Measurements from ENCODE around the gene BCL10.
"Not testable (repeated sequence)": the region's sequence is repeated elsewhere in the genome, so short reads cannot be mapped to it uniquely, and the experiment has no call there.

Gene BCL10

GRCh38 chr1:85264150-85264549, 12.3 kb downstream of the BCL10 start:
- DNase-seq (ENCODE audit: low read depth), result no peak

GRCh38 chr1:85262985-85263384, 13.4 kb downstream of the BCL10 start:
- no peak for DNase-seq (ENCODE audit: low read depth)

GRCh38 chr1:85259912-85260274, 16.5 kb downstream of the BCL10 start:
- DNase-seq (ENCODE audit: low read depth), result no peak

GRCh38 chr1:85259118-85259911, 17.1 kb downstream of the BCL10 start, which contains the start of gene C1orf52:
C1orf52 (minus strand) TSS chr1:85259662; CDS start chr1:85259633, 29 bp downstream.
- peak; percentile 98 for DNase-seq (ENCODE audit: low read depth)

GRCh38 chr1:85258536-85259117, 17.8 kb downstream of the BCL10 start:
- no peak for DNase-seq (ENCODE audit: low read depth)

- not testable (repeated sequence) for DNase-seq (ENCODE audit: low read depth)
Observed at GRCh38 chr1:85249042-85249441, 27.4 kb downstream of the BCL10 start.

GRCh38 chr1:85245891-85246290, 30.5 kb downstream of the BCL10 start:
- no peak for DNase-seq (ENCODE audit: low read depth)

- DNase-seq (ENCODE audit: low read depth), result no peak
Observed at GRCh38 chr1:85245456-85245855, 31.0 kb downstream of the BCL10 start.

GRCh38 chr1:85244271-85245061, 32.0 kb downstream of the BCL10 start:
- DNase-seq (ENCODE audit: low read depth), result no peak

- no peak for DNase-seq (ENCODE audit: low read depth)
Observed at GRCh38 chr1:85243372-85243771, 33.1 kb downstream of the BCL10 start.

GRCh38 chr1:85240643-85241042, 35.8 kb downstream of the BCL10 start:
- DNase-seq (ENCODE audit: low read depth), result no peak

GRCh38 chr1:85240174-85240601, 36.2 kb downstream of the BCL10 start:
- DNase-seq (ENCODE audit: low read depth), result no peak

- DNase-seq (ENCODE audit: low read depth), result no peak
Observed at GRCh38 chr1:85237613-85238012, 38.8 kb downstream of the BCL10 start.

- no peak for DNase-seq (ENCODE audit: low read depth)
Observed at GRCh38 chr1:85230305-85230977, 46.0 kb downstream of the BCL10 start.

GRCh38 chr1:85229574-85230097, 46.8 kb downstream of the BCL10 start:
- DNase-seq (ENCODE audit: low read depth), result no peak

GRCh38 chr1:85228972-85229371, 47.5 kb downstream of the BCL10 start:
- DNase-seq (ENCODE audit: low read depth), result no peak

- no peak for DNase-seq (ENCODE audit: low read depth)
Observed at GRCh38 chr1:85225624-85226380, 50.6 kb downstream of the BCL10 start.

- DNase-seq (ENCODE audit: low read depth), result no peak
Observed at GRCh38 chr1:85224734-85225623, 51.5 kb downstream of the BCL10 start.

GRCh38 chr1:85224295-85224694, 52.1 kb downstream of the BCL10 start:
- no peak for DNase-seq (ENCODE audit: low read depth)

- DNase-seq (ENCODE audit: low read depth), result no peak
Observed at GRCh38 chr1:85223334-85223733, 53.1 kb downstream of the BCL10 start.

Data from activated T-cell treated with anti-CD3 and anti-CD28 coated beads for 24 hours (primary cell).